ENCODE measurements around the gene BRSK1.

The BRSK1 gene

GRCh38 chr19:55253842-55254624 is 29.8 kb upstream of the BRSK1 start:
- no peak for DNase-seq (ENCODE audit: low read depth, low spot score)

GRCh38 chr19:55254625-55254977 is 29.2 kb upstream of the BRSK1 start:
- DNase-seq (ENCODE audit: low read depth, low spot score) = no peak

GRCh38 chr19:55255618-55256423 is 28.0 kb upstream of the BRSK1 start:
- DNase-seq (ENCODE audit: low read depth, low spot score) = no peak

GRCh38 chr19:55256562-55257460 is 27.0 kb upstream of the BRSK1 start:
- no peak for DNase-seq (ENCODE audit: low read depth, low spot score)

- DNase-seq (ENCODE audit: low read depth, low spot score) = no peak
Measured at GRCh38 chr19:55257461-55258420, 26.1 kb upstream of the BRSK1 start.

GRCh38 chr19:55258476-55258827 is 25.3 kb upstream of the BRSK1 start:
- no peak for DNase-seq (ENCODE audit: low read depth, low spot score)

- DNase-seq (ENCODE audit: low read depth, low spot score) = peak; percentile 84
Measured at GRCh38 chr19:55258828-55259539, 24.8 kb upstream of the BRSK1 start, which contains the start of gene PPP6R1. PPP6R1 (minus strand) TSS chr19:55259017; CDS start chr19:55247103, 11,914 bp downstream.

GRCh38 chr19:55259540-55260210 is 24.1 kb upstream of the BRSK1 start:
- no peak for DNase-seq (ENCODE audit: low read depth, low spot score)

GRCh38 chr19:55261671-55262126 is 22.1 kb upstream of the BRSK1 start:
- DNase-seq (ENCODE audit: low read depth, low spot score) = peak; percentile 28

- DNase-seq (ENCODE audit: low read depth, low spot score) = no peak
Measured at GRCh38 chr19:55262359-55262758, 21.4 kb upstream of the BRSK1 start.

- DNase-seq (ENCODE audit: low read depth, low spot score) = no peak
Measured at GRCh38 chr19:55264531-55264930, 19.3 kb upstream of the BRSK1 start.

- DNase-seq (ENCODE audit: low read depth, low spot score) = no peak
Measured at GRCh38 chr19:55265173-55265572, 18.6 kb upstream of the BRSK1 start.

- DNase-seq (ENCODE audit: low read depth, low spot score) = no peak
Measured at GRCh38 chr19:55265723-55266386, 17.9 kb upstream of the BRSK1 start.

- DNase-seq (ENCODE audit: low read depth, low spot score) = no peak
Measured at GRCh38 chr19:55266404-55266803, 17.4 kb upstream of the BRSK1 start.

GRCh38 chr19:55266840-55267239 is 17.0 kb upstream of the BRSK1 start:
- DNase-seq (ENCODE audit: low read depth, low spot score) = no peak

- DNase-seq (ENCODE audit: low read depth, low spot score) = no peak
Measured at GRCh38 chr19:55269299-55269698, 14.5 kb upstream of the BRSK1 start.

- DNase-seq (ENCODE audit: low read depth, low spot score) = no peak
Measured at GRCh38 chr19:55270172-55270942, 13.4 kb upstream of the BRSK1 start.

- no peak for DNase-seq (ENCODE audit: low read depth, low spot score)
Measured at GRCh38 chr19:55272142-55272541, 11.7 kb upstream of the BRSK1 start.

Measured in iPS DF 19.7 (cell line).